Neural progenitor cell (in vitro differentiated cells): ENCODE measurements around the gene HPGDS.

Source experiments
- CTCF ChIP-seq: fragments of 200-600 bp; sonication (generic); IDR thresholded peaks from 2 replicates; pipeline ENCODE4 v1.5.1; 2017; ENCODE audit warnings: antibody characterized with exemption, mild to moderate bottlenecking
- EZH2 ChIP-seq: fragments of 200-600 bp; sonication (generic); IDR thresholded peaks from 2 replicates; pipeline ENCODE4 v1.6.1; 2017; ENCODE audit warnings: antibody characterized with exemption, mild to moderate bottlenecking, moderate library complexity
- EZH2phosphoT487 ChIP-seq: fragments of 200-600 bp; sonication (generic); IDR thresholded peaks from 2 replicates; pipeline ENCODE4 v1.6.1; 2017; ENCODE audit warnings: antibody characterized with exemption

- TF ChIP-seq EZH2, result no peak
- TF ChIP-seq CTCF, result no peak
- no peak for TF ChIP-seq EZH2phosphoT487
These were observed 17.2 kb upstream of the HPGDS start for GRCh38 chr4:94359838-94360237.
